ENCODE results near the gene DCXR.
"Not testable (repeated sequence)": the region's sequence is repeated elsewhere in the genome, so short reads cannot be mapped to it uniquely, and the experiment has no call there.

DCXR gene

DNA sequence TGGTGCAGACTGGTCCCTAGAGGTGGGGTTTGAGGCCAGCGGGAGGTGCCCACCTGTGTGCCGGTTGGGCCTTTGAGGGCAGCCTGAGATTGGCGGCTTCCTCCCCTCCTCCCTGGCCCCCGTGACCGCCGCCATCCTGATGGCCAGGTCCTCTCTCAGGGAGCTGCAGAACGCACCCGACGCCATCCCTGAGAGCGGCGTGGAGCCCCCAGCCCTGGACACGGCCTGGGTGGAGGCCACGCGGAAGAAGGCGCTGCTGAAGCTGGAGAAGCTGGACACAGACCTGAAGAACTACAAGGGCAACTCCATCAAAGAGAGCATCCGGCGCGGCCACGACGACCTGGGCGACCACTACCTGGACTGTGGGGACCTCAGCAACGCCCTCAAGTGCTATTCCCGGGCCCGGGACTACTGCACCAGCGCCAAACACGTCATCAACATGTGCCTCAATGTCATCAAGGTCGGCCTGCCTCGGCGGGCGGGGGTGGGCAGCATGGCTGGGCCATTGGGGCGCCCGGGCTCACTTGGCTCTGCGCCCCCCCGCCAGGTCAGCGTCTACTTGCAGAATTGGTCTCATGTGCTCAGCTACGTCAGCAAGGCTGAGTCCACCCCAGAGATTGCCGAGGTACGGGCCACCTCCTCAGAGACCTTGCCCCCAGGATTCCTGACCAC is 17.0 kb upstream of the DCXR start:
- DNase-seq: no peak

DNA sequence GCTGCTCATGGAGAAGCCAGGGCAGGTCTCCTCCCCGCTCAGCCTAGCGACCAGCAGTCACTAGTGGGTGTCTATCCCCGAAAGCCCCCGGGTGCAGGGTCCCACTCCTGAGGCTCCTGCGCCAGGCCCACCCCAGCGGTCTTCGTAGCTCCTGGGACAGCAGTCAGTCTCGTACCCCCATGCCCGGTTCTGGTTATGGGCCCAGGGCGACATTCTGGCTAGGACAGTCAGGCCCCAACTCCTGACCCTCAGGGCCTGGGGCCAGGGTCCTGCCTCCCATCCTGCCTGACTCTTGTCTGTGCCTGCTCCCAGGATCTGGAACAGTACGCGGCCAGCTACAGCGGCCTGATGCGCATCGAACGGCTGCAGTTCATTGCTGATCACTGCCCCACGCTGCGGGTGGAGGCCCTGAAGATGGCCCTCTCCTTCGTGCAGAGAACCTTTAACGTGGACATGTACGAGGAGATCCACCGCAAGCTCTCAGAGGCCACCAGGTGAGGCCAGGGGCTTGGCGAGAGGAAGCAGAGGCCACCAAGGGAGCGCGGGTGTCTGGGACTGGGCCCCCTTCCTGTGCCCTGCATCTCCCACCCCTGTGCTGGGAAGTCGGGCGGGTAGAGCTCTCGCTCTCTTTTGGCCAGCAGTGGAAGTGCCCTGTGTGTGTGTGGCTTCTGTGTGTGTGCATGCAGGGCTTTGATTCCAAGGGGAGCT is 16.2 kb upstream of the DCXR start:
- DNase-seq: no peak

DNA sequence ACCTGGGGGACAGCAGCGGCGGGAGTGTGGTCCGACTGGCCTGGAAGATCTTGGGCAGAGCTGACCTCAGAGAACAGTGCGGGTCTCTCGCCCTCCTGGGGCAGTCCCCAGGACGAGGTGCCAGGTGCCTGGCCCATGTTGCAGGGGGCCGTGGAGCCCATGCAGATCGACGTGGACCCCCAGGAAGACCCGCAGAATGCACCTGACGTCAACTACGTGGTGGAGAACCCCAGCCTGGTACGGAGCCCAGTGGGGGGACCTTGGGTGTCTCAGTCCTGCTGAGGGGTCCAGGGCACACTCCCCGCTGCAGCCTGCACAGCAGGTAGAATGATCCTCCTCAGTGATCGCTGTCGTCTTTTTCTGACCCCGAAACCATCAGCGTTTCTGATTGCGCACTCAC is 15.6 kb upstream of the DCXR start:
- DNase-seq: no peak

DNA sequence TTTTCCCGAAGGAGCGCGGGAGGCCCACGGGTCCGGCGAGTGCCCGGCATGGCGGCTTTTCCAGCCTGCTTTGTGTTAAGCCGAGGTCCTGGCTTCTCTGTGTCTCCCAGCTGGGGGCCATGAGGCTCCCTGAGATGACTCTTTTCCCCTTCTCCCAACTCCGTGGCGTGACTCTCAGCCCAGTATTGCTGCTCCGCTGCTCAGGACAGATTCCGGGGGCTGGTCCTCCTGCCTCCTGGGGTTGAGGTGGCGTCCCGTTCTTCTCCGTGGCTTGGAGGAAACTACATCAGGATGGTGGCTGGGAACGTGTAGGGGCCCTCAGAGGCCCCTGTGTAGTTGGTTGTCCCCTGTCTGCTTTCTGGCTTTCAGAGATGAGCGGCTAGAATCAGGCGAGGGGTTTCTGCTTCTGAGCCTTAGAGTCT is 15.2 kb upstream of the DCXR start:
- DNase-seq: no peak

DNA sequence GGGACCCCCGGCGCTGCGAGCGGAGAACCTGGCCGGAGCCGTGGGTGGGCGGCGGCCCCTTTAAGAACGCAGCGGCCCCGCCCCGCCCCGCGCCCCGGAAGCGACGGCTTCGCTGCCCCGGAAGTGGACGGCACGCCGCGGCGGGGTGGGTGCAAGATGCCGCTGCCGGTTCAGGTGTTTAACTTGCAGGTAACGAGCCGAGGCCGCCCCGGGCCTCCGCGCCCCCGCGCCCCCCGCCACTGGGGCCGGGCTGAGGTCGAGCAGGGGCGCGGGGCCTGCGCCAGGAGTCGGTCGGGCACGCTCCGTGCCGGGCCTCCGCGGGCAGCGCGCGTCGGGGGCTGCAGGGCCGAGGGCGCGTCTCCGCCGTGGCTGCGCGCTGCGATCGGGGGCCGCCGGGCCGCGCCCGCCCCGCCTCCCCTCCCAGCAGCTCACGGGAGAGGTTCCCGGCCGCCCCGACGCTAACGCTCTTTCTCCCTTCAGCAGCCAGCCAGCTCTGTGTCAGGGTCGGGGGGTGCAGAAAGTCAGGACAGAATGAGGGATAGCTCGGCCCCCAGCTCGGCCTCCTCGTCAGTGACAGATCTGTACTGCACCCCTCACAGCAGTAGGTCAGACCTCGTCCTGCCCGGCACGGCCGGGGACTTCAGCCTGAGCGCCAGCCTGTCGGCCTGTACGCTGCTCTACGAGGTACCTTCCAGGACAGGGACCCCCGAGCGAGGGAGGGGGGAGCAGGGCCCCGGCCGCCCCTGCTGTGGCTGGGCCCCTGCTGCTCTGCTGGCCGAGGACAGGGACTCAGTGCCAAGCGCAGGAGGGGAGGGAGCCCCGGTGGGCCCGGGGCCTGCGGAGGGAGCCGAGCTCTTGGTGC is 14.5 kb upstream of the DCXR start, which contains the start of the genes GPS1 and RFNG:
Gene GPS1, plus strand, starts transcription at position 123 of the 862 bp plus-strand sequence. Its CDS starts 34 bp downstream, at position 157.
Gene RFNG, minus strand, starts transcription at position 36 of the 862 bp plus-strand sequence. CDS start 45 bp downstream, outside the sequence.
- DNase-seq: peak; percentile 83

DNA sequence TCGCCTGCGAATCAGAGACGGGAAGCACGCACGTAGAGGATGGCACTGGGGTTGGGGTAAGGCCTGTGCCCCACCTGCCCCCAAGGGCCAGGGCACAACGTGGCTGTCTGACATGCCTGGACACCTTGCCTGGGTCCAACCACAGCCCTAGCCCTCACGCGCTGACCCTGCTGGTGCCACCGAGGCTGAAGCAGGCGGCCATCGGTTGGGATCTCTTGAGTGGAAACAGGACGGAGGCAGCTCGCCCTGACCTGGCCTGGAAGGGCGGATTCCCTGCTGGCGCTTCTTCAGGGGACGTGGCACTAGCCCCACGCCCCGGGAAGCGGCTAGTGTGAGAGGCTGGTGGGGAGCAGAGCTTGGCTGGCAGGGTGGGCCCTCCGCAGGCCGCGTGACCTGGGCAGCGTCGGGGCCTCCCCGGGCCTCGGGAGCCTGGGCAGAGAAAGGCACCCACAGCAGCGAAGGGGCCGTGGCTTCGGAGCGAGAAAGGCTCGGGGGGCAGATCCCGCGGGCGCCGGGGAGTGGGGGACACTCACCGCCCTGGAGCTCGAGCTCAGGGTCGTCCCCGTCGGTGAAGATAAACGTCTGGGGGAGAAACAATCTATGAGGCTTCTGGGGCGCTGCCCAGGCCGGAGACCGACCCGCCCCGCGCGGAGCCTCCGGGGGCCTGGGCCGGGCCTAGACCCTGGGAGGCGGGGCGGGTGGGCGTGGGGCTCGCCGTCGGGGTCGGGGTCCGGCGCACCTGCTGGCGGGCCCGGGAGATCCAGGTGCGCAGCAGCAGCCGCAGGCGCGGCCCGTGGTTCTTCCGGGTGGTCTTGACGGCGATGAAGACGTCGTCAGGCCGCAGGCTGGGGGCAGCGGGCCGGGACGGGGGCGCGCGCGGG is 13.5 kb upstream of the DCXR start:
- no peak for DNase-seq

DNA sequence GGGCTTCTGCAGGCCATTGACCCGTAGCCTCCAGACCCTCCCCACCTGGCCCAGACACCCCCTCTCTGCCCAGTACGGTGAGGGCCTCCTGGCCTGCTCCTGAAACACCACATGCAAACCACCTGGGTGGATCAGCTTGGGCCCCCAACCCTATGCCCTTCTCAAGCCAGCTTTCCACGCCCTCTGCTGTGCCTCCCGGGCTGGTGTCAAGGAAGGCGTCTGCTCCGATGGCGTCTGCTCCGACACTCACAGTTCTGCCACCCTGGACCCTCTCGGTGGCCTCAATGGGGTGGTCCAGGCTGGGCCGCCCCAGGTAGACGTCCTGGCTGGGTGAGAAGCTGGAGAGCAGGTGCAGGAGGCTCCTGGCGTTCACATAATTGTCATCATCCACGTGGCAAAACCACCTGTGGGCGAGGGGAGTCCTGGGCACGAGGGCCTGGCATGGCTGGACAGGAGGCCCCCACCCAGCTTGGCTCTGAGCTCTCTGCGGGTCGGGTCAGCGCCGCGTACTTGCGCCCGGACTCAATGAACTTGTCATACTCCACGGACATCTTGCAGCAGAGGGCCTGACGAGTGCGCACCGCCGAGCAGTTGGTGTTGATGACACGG is 12.8 kb upstream of the DCXR start:
- DNase-seq: no peak

DNA sequence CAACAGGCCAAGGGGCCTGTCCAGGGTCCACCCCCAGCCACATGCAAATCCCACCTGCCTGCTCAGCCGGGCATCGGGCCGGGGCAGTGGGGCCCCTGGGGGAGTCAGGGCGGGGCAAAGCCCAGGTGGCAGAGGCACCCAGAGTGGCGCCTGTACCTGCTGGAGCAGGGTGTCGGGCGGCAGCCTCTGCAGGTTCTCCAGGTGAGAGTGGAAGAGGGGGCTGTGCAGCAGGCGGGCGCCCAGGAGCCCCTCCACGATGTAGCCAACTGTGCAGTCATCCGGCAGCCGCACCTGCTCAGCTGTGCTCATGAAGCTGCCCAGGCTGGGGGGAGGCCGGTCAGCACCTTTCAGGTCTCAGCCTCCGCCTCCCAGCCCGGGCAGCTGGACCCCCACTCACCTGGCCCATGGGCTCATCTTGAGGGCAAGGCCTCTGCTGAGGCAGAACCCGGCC is 12.0 kb upstream of the DCXR start:
- no peak for DNase-seq

DNA sequence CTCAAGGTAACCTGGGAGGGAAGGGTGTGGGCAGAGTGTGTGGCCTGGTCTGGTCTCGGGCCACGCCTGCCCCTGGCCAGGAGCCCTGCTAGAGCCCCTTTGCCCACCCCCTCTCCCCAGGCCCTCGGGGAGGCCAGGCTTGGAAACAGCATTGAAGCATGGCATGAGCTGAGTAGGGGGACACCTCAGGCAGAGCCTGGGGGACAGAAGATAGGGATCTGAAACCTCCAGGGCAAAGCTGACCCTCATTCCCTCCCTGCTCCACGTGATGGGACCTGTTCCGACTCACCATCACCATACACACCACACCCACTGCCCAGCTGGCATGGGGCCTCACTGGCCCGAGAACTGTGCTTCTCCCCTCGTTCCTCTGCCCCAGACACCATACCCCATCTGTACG is 11.6 kb upstream of the DCXR start:
- DNase-seq: no peak

DNA sequence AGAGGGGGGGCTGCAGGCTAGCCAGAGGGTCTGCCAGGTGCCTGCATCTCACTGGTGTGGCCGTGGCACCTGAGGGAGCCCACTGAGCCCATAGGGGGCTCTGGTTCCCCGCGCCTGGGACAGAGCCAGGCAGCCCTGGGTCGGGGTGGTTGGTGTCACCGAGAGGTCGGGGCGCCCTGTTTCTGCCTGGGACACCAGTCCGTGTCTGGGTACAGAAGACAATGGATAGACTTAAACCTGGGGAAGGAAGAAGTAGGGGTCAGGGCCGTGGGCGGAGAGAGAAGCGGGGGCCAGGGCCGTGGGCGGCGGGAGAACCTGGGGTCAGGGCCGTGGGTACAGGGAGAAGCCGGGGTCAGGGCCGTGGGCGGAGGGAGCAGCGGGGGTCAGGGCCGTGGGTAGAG is 11.1 kb upstream of the DCXR start:
- DNase-seq: no peak

DNA sequence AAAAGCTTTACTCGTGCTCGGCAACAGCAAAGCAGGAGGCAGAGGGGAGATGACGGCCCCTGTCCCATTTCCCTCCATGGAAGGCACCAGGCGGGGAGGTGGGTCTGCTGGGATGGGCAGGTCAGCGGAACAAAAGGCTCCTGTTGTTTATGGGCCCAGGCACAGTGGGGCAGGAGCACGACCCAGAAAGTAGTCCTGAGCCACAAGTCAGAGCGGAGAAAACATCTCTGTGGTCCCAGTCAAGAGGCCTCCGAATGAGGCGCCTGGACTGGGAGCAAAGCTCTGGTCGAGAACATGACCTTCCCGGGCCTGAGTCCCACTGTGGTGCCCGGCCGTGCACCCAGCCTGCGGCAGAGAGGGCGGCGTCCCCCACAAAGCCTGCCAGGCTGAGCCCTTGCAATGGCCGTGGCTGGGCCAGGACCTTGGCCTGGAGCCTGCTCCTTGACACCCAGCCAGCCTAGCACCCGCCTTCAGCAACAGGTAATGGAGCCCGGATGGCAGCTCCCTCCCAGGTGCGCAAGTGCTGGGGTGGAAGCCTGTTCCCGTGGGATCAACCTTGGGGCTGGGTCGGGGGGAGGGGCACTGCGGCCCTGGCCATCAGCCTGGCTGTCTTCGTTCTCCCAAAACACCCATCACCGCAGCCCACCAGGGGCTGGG is 10.5 kb upstream of the DCXR start:
- no peak for DNase-seq

DNA sequence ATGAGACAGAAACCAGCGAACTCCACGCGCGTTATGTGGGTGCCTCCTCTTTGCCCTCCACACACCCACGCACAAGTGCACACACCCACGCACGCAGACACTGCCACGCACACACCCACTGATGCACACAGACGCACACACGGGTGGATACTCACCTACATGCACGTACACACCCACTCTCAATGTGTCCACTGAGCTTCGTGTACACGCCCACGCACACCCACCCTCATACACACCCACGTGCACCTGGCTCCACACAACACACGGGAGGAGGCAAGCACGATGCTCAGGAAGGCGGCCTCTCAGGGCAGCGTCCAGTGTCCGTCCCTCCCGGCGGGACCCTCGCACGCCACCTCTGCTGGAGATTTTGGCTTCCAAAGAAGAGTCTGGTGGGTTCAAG is 9.9 kb upstream of the DCXR start:
- DNase-seq: no peak

DNA sequence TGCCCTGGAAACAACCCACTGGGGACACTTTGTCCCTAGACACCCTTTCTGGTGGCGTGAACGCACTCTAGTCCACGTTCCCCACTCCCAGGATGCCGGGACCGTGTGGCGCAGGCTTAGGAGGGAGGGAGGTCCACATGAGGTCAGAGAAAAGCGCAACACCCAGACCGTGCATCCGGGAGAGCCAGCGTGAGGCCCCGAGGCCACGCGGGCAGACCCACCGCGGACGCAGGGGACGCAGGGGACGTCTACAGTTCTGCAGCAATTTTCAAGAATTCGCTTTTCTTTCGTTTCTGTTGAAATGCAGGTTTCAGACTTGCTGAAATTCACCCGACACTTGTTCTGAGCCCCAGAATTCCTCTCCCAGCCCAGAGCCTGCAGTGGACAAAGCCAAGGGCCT is 9.4 kb upstream of the DCXR start:
- DNase-seq: no peak

DNA sequence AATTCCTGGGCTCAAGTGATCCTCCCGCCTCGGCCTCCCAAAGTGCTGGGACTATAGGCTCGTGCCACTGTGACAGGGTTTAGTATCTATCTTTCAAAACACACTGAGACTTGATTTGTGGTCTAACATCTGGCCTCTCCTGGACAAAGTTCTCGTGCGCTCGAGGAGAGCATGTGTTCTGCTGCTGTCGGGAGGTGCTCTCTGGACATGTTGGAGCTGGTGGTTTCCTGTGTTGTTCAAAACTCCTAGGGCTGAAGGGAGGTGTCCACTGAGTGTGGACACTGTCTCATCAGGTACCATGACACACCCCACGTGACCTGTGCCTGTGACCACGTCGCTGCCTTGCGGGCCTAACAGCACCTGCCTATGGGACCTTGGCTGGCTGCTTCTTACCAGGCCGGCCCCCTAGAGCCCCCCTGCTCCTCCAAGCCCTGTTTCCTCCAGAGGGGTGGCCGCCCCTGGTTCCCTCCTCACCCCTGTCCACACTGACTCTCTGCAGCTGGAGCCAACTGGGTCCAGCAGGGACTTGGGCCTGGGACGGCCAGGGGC is 8.5 kb upstream of the DCXR start:
- DNase-seq: no peak

DNA sequence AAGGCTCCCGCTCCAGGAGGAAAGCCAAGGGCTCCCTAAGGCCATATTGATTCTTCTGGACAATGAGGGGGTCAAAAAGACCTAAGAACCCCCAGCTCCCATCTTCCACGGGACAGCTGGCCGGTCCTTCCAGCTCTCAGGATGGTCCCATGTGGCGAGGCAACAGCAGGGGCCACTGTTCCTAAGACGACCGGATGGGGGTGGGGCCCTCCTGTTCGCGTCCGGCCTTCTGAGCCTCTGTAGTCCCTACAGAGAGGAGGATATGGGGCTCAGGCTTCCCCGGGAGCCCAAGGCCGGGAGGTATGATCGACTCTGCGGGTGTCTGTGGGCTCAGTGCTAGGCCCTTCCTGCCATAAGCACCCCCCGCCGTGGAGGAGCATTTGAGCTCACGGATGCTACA is 6.0 kb upstream of the DCXR start:
- no peak for DNase-seq

DNA sequence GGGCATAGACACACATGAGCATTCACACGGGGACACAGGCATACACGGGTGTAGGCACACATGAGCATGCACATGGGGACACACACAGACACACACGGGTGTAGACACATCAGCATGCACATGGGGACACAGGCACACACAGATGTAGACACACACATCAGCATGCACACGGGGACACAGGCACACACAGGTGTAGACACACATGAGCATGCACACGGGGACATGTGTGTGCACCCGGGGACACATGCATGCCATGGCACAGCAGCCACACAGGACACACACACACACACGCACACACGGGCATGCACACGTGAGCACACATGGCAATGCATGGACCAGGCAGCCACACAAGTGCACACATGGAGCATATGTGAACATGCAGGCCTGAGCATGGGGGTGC is 5.2 kb upstream of the DCXR start:
- DNase-seq: no peak

DNA sequence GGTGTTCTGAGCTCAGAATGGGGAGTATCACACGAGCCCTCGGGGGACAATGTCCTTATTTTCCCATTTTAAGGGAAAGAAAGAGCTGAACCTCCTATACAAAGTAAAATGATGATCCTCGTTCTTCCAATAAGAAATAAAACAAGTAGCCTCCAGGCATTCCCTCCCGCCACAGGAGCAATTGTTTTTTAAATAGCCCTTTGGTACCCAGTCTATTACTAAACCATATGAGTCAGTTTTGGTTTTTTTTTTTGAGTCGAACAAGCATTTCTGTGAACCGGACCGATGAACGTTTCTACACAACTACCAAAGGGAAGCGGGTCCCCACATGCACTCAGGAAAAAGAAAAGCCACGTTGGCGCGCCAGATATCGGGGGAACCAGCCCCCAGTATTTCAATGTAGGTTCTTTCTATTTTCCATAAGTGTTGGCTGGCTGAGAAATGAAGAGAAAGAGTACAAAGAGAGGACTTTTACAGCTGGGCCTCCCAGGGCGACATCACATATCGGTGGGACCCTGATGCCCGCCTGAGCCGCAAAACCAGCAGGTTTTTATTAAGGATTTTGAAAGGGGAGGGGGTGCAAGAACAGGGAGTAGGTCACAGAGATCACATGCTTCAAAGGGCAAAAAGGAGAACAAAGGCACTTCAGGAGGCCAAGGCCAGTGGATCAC is 3.8 kb upstream of the DCXR start:
- no peak for DNase-seq

DNA sequence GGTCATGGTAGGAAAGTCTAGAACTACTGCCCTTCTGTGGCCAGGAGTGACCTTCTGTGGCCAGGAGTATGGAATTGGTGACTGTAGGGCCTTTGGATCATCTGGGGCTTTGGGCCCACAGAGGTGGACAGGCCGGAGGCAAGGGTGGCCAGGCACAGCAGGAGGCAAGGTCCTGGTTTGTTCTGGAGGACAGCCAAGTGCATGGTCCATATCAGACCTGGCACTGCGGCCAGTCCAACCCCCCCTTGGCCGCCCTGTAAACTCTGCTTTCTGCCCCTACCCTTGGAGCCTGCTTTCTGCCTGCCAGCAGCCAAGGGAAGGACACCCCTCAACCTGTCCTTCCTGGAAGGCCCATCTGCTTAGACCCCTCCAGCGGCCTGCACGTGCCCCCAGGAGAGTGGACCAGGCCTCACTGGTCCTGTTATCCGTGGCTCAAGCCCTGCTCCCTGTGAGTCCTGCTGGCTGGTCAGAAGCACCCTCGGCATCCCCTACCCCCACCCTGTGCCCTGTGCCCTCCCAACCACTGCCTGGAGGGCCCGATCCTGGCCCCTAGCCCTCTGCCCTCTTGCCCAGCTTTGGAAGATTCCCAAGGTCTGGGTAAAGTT is 2.3 kb upstream of the DCXR start:
- DNase-seq: no peak

DNA sequence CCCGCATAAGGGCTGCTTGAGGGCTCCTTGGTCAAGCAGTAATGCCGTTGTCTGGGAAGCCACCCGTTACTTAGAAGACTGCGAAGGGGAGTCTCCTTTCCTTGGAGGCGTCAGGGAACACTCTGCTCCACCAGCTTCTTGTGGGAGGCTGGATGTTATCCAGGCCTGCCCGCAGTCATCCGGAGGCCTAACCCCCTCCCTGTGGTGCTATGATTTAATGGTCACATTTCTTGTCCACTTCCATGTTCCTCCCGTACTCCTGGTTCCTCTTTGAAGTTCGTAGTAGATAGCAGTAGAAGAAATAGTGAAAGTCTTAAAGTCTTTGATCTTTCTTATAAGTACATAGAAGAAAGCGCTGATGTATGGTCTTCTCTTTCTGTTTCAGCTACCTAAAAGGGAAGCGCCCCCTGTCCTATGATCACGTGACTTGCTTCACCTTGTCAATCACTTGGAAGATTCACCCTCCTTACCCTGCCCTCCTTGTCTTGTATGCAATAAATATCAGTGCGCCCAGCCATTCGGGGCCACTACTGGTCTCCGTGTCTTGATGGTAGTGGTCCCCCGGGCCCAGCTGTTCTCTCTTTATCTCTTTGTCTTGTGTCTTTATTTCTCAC is 1.4 kb upstream of the DCXR start:
- not testable (repeated sequence) for DNase-seq

DNA sequence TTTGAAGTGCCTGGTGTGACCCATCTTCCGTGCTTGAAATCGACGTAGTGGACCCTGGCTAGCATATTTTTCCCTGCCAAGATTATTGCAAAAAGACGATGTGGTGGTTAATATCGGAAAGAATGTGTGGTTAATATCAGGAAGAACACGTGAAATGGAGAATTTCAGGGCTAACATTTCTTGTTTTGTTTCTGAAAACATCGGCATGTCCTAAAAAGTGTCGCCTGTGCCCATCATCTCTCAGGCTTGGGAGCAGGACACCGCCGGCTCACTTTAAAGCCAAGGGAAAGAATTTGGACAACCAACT is 345 bp upstream of the DCXR start:
- no peak for DNase-seq
